ENCODE results near the gene FAP. TPM values are rescaled to one million over a fixed set of nuclear protein-coding genes. Genes with fewer than 3 reads are reported as not detected.

Gene FAP
- polyA plus RNA-seq, 1 experiment, result 135 TPM

DNA sequence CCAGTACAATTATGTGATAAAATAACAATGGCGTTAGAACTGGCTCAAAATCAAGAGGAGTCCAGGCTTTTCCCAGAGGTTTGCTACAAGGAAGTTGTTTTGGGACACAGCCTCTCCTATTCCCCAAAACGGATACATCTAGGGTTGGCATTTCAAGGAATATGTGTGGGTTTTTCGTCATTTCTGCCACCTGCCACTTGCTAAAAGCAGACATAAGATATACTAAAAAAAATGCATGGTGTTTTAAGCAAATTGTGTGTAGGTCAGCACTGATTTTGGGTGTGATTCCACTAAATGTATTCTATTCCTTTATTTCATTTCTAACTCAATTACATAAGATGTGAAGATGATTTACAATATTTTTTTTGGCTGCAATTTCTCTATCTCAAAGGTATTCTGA, 54.8 kb downstream of the FAP start:
- ChIA-PET POLR2A (no interaction called here), CTCF (interaction anchor here (0.6 to 1.0 kb wide), 2 partner anchors 13 to 1446 kb away, joined by 3 read pairs; no protein-coding TSS in a partner anchor)
- no peak for TF ChIP-seq CTCF (IDR thresholded peaks at IDR 0.05; ENCODE audit: insufficient read depth, low read depth, low read length)

GRCh38 chr2:162185541-162186232, 57.6 kb downstream of the FAP start:
- POLR2A ChIA-PET, result no interaction called here
- H3K27me3 ChIP-seq (ENCODE audit: control insufficient read depth, insufficient read depth, low read length), result no peaks in the 10 kb centered on the region
- no peak for DNase-seq (ENCODE audit: low read depth)
- no peak for TF ChIP-seq CTCF (IDR thresholded peaks at IDR 0.05; ENCODE audit: insufficient read depth, low read depth, low read length)
- no peak overlapping the region for H3K4me3 ChIP-seq (ENCODE audit: low read depth, low read length)
- CTCF ChIA-PET, result interaction anchor here (1.2 kb wide), 1 partner anchor 11 kb away, joined by 3 read pairs; no protein-coding TSS in a partner anchor
- peaks cover 13% of the 10 kb centered on the region for H3K36me3 ChIP-seq (ENCODE audit: control insufficient read depth, insufficient read depth, low read length)

More for the DNA sequence above, 54.8 kb downstream of the FAP start:
- Histone ChIP-seq H3K4me3 (ENCODE audit: low read depth, low read length) (no peak overlapping the region), H3K27me3 (ENCODE audit: control insufficient read depth, insufficient read depth, low read length) (no peaks in the 10 kb centered on the region), H3K36me3 (ENCODE audit: control insufficient read depth, insufficient read depth, low read length) (peaks cover 9% of the 10 kb centered on the region)
- DNase-seq (ENCODE audit: low read depth), result no peak

- CTCF ChIA-PET, result interaction anchor here (1.2 kb wide), 1 partner anchor 12 kb away, joined by 3 read pairs; no protein-coding TSS in a partner anchor
Measured at GRCh38 chr2:162184821-162185450, 58.3 kb downstream of the FAP start.

DNA sequence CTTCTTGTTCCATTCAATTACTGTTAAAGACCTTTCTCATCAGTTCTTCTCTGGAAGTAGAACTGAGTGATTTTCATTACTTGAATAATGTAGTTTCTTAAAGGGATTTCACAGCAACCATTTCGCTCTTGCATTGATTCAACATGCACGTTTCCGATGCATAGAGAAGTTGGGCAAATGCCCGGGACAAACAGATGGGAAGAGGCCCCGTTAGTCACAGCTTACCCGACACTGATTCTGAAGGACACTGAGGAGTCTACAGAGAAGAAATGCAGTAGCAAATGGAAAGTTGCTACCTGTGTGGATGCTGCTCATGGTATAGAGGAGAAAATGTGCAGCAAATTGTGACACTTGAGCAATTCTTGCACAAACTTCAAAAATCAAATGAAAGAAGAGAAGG, 58.9 kb downstream of the FAP start:
- H3K36me3 ChIP-seq (ENCODE audit: control insufficient read depth, insufficient read depth, low read length), result peaks cover 20% of the 10 kb centered on the region
- ChIA-PET POLR2A (no interaction called here), CTCF (interaction anchor here (2.1 kb wide), 1 partner anchor 117 kb away, joined by 6 read pairs; no protein-coding TSS in a partner anchor)
- no peak overlapping the region for H3K4me3 ChIP-seq (ENCODE audit: low read depth, low read length)
- H3K27me3 ChIP-seq (ENCODE audit: control insufficient read depth, insufficient read depth, low read length), result no peaks in the 10 kb centered on the region
- no peak for DNase-seq (ENCODE audit: low read depth)
- no peak for TF ChIP-seq CTCF (IDR thresholded peaks at IDR 0.05; ENCODE audit: insufficient read depth, low read depth, low read length)

More at GRCh38 chr2:162184821-162185450, 58.3 kb downstream of the FAP start:
- no peak for DNase-seq (ENCODE audit: low read depth)
- H3K36me3 ChIP-seq (ENCODE audit: control insufficient read depth, insufficient read depth, low read length), result peaks cover 20% of the 10 kb centered on the region
- no peak for TF ChIP-seq CTCF (IDR thresholded peaks at IDR 0.05; ENCODE audit: insufficient read depth, low read depth, low read length)
- no peaks in the 10 kb centered on the region for H3K27me3 ChIP-seq (ENCODE audit: control insufficient read depth, insufficient read depth, low read length)
- POLR2A ChIA-PET, result no interaction called here
- no peak overlapping the region for H3K4me3 ChIP-seq (ENCODE audit: low read depth, low read length)

- DNase-seq (ENCODE audit: low read depth), result no peak
- CTCF ChIA-PET, result interaction anchor here (0.8 to 2.1 kb wide), 5 partner anchors 16 to 119 kb away, joined by 3 to 6 read pairs (median 5); no protein-coding TSS in a partner anchor
- TF ChIP-seq CTCF (IDR thresholded peaks at IDR 0.05; ENCODE audit: insufficient read depth, low read depth, low read length), result no peak
- H3K4me3 ChIP-seq (ENCODE audit: low read depth, low read length), result no peak overlapping the region
- POLR2A ChIA-PET, result no interaction called here
- H3K27me3 ChIP-seq (ENCODE audit: control insufficient read depth, insufficient read depth, low read length), result no peaks in the 10 kb centered on the region
- peaks cover 21% of the 10 kb centered on the region for H3K36me3 ChIP-seq (ENCODE audit: control insufficient read depth, insufficient read depth, low read length)
Measured at GRCh38 chr2:162182395-162182794, 60.9 kb downstream of the FAP start.
